RWPE1 (cell line): ENCODE data around the gene RBM20.

Experiments used
- CTCF ChIA-PET: fragments of 350-600 bp; sonication (Branson Sonifier 250); formaldehyde crosslinking; extraction: SDS; loops from one replicate; lab custom pipeline; 2021; lab: Yijun Ruan, JAX
- POLR2A ChIA-PET: fragments of 400-600 bp; formaldehyde crosslinking; extraction: SDS; loops from one replicate; lab custom pipeline; 2020; ENCODE audit warnings: antibody characterized with exemption; ENCODE audit not compliant: low non-redundant PET; lab: Yijun Ruan, JAX
- DNase-seq: peaks from one replicate; pipeline ENCODE4 v3.0.0; 2012; ENCODE audit warnings: low spot score
- H3K27ac ChIP-seq: fragments of 450-650 bp; 2 replicates; pipeline ENCODE4 v1.5.1; 2017
- CTCF ChIP-seq: fragments of 450-650 bp; conservative IDR thresholded peaks from 2 replicates; pipeline ENCODE4 v1.5.1; 2017; ENCODE audit warnings: low read depth, mild to moderate bottlenecking

RBM20 gene

GRCh38 chr10:110811791-110812581, 167.8 kb downstream of the RBM20 start:
- CTCF ChIA-PET = no interaction called here
- POLR2A ChIA-PET = interaction anchor here (0.6 kb wide), 1 partner anchor 158 kb away, joined by 3 read pairs; no protein-coding TSS in a partner anchor
- H3K27ac ChIP-seq = no peak overlapping the region
- no peak for TF ChIP-seq CTCF
- no peak for DNase-seq

- H3K27ac ChIP-seq = no peak overlapping the region
- ChIA-PET POLR2A (interaction anchor here (0.6 kb wide), 1 partner anchor 158 kb away, joined by 3 read pairs; no protein-coding TSS in a partner anchor), CTCF (no interaction called here)
- no peak for DNase-seq
- no peak for TF ChIP-seq CTCF
Observed at GRCh38 chr10:110812583-110812982, 168.4 kb downstream of the RBM20 start.

GRCh38 chr10:110813743-110814472, 169.8 kb downstream of the RBM20 start:
- no peak overlapping the region for H3K27ac ChIP-seq
- DNase-seq = no peak
- TF ChIP-seq CTCF = no peak
- ChIA-PET POLR2A (interaction anchor here (0.6 kb wide), 1 partner anchor 40 kb away, joined by 3 read pairs; no protein-coding TSS in a partner anchor), CTCF (interaction anchor here (0.7 kb wide), 1 partner anchor 17 kb away, joined by 5 read pairs; no protein-coding TSS in a partner anchor)

- H3K27ac ChIP-seq = no peak overlapping the region
- POLR2A ChIA-PET = no interaction called here
- TF ChIP-seq CTCF = no peak
Observed at GRCh38 chr10:110815354-110816004, 171.3 kb downstream of the RBM20 start.

GRCh38 chr10:110817614-110818013, 173.5 kb downstream of the RBM20 start:
- no peak for TF ChIP-seq CTCF
- ChIA-PET POLR2A (no interaction called here), CTCF (no interaction called here)
- DNase-seq = no peak
- H3K27ac ChIP-seq = no peak overlapping the region

More at GRCh38 chr10:110815354-110816004, 171.3 kb downstream of the RBM20 start:
- CTCF ChIA-PET = interaction anchor here (0.5 kb wide), 1 partner anchor 69 kb away, joined by 4 read pairs; no protein-coding TSS in a partner anchor
- no peak for DNase-seq
